ENCODE data around the gene HS1BP3. TPM values are rescaled to one million over a fixed set of nuclear protein-coding genes. Genes with fewer than 3 reads are reported as not detected.

HS1BP3 gene
- total and polyA plus RNA-seq, 2 of the 4 experiments (the other 2 are of a cell fraction) = 9.0 to 14.8 TPM

Other genes with a start within 250 kb of the HS1BP3 start
- gene RHOB, start 204.0 kb downstream of the HS1BP3 start, total RNA-seq (2012; rRNA removed) = 112 and 151 TPM in 2 replicates
- gene RHOB, start 204.0 kb downstream of the HS1BP3 start, polyA plus RNA-seq (2012; rRNA removed) = 149 and 201 TPM in 2 replicates
- under 0.01 TPM in 2 replicates for gene GDF7, start 16.0 kb upstream of the HS1BP3 start, total RNA-seq (2012; rRNA removed)
- 0.02 TPM in 1 of 2 replicates, not detected in the other for gene GDF7, start 16.0 kb upstream of the HS1BP3 start, polyA plus RNA-seq (2012; rRNA removed)
- 22.5 and 31.7 TPM in 2 replicates for gene LDAH, start 172.0 kb upstream of the HS1BP3 start, total RNA-seq (2012; rRNA removed)
- 8.0 and 12.1 TPM in 2 replicates for gene LDAH, start 172.0 kb upstream of the HS1BP3 start, polyA plus RNA-seq (2012; rRNA removed)